HepG2 (cell line): ENCODE data around the gene BATF3. TPM values are rescaled to one million over a fixed set of nuclear protein-coding genes. Genes with fewer than 3 reads are reported as not detected.
"Not testable (repeated sequence)": the region's sequence is repeated elsewhere in the genome, so short reads cannot be mapped to it uniquely, and the experiment has no call there.

Experiments used
- ATAC-seq: fragments of 200-7000 bp; cut with Tn5 transposase; 3 replicates; pipeline ENCODE4 v1.9.1; 2020; ENCODE audit warnings: mild to moderate bottlenecking, moderate library complexity
- BruUV-seq: library from RNA; stranded (reverse); fragments of 400-500 nt; replicated peaks from 2 replicates; lab custom pipeline; 2021; lab: Mats Ljungman, UMichigan
- CTCF ChIA-PET: fragments of 300-600 bp; formaldehyde crosslinking; extraction: SDS; loops from one replicate; lab custom pipeline; 2021; ENCODE audit warnings: low total read pairs, inconsistent platforms, low intra/inter-chr PET ratio; lab: Yijun Ruan, JAX
- POLR2A ChIA-PET: fragments of 350-600 bp; sonication (Branson Sonifier 250); formaldehyde crosslinking; loops from one replicate; lab custom pipeline; 2020; ENCODE audit warnings: antibody characterized with exemption, inconsistent platforms; lab: Yijun Ruan, JAX
- DNase-seq: peaks from one replicate; pipeline ENCODE4 v3.0.0-alpha.2; 2015; ENCODE audit warnings: low spot score
- FAIRE-seq: peaks from 3 replicates; lab custom pipeline; 2011; peaks lifted over from hg19 to GRCh38; lab: Jason Lieb, UNC
- H2AFZ ChIP-seq: one replicate; pipeline ENCODE4 v1.6.1; 2011; ENCODE audit warnings: low read length, inconsistent platforms
- H3K27ac ChIP-seq: fragments of 300-600 bp; 3 replicates; pipeline ENCODE4 v1.8.0; 2011; ENCODE audit warnings: mixed run types, mild to moderate bottlenecking, mixed read lengths, low read length, inconsistent platforms; ENCODE audit not compliant: insufficient read depth; ENCODE audit errors: extremely low read length
- H3K27me3 ChIP-seq, 2 experiments: fragments of 200-600 bp in 1 of 2; 2 replicates in 1 of 2; 3 replicates in 1 of 2; pipeline versions ENCODE4 v1.6.0 to v1.8.0; 2011; ENCODE audit warnings: low read length in 2 of 2, mild to moderate bottlenecking in 2 of 2, moderate library complexity in 2 of 2, inconsistent platforms in 1 of 2; ENCODE audit not compliant: insufficient read depth in 2 of 2, control insufficient read depth in 1 of 2
- H3K36me3 ChIP-seq, 2 experiments: fragments of 200-600 bp in 1 of 2; replicated peaks in 1 of 2; 2 replicates in 1 of 2; 3 replicates in 1 of 2; pipeline versions ENCODE4 v1.5.1 to v1.8.0; 2011; ENCODE audit warnings: low read length in 2 of 2, inconsistent platforms in 1 of 2; ENCODE audit not compliant: insufficient read depth in 2 of 2, control insufficient read depth in 1 of 2
- H3K4me1 ChIP-seq: 2 replicates; pipeline ENCODE4 v1.5.1; 2012; ENCODE audit warnings: low read length, inconsistent platforms; ENCODE audit not compliant: insufficient read depth
- H3K4me2 ChIP-seq: 2 replicates; pipeline ENCODE4 v1.6.0; 2011; ENCODE audit warnings: low read depth, low read length, inconsistent platforms
- H3K4me3 ChIP-seq, 3 experiments: fragments of 200-600 bp in 1 of 3; sonication (generic), shearing (Covaris generic) in 1 of 3; replicated peaks in 1 of 3; 2 replicates each; pipeline ENCODE4 v1.5.1; 2011 to 2016; ENCODE audit warnings: low read length in 3 of 3, inconsistent platforms in 2 of 3, low read depth in 2 of 3, mild to moderate bottlenecking in 2 of 3, control low read depth in 1 of 3, mixed read lengths in 1 of 3; ENCODE audit not compliant: insufficient read depth in 1 of 3
- H3K79me2 ChIP-seq: one replicate; pipeline ENCODE4 v1.6.1; 2011; ENCODE audit warnings: low read length, inconsistent platforms; ENCODE audit not compliant: insufficient read depth
- H3K9ac ChIP-seq: 2 replicates; pipeline ENCODE4 v1.6.0; 2011; ENCODE audit warnings: mild to moderate bottlenecking, low read depth, low read length, inconsistent platforms; ENCODE audit not compliant: insufficient read depth
- H3K9me3 ChIP-seq: 2 replicates; pipeline ENCODE4 v1.5.1; 2012; ENCODE audit warnings: mild to moderate bottlenecking, low read length
- H4K20me1 ChIP-seq: 2 replicates; pipeline ENCODE4 v1.6.0; 2011; ENCODE audit warnings: inconsistent platforms, mild to moderate bottlenecking, low read length, moderate library complexity; ENCODE audit not compliant: insufficient read depth
- POLR2AphosphoS5 ChIP-seq: IDR thresholded peaks from 2 replicates; pipeline ENCODE4 v1.6.1; 2012; ENCODE audit warnings: low read depth, low read length
- ZNF615 ChIP-seq: sonication (generic); formaldehyde crosslinking; IDR thresholded peaks from 2 replicates; pipeline ENCODE4 v1.5.0; 2020; ENCODE audit warnings: mild to moderate bottlenecking, missing genetic modification reagents, borderline replicate concordance
- WGBS: methylation state at CpG from one replicate; pipeline ENCODE4 v1.1.6; 2017; ENCODE audit warnings: low lambda C conversion rate; 5-methylcytosine and 5-hydroxymethylcytosine counted together
- in situ Hi-C: cut with HindIII; loops from 2 replicates; pipeline ENCODE4 v1.10.0; 2017; ENCODE audit warnings: low pct_unique_long_range_greater_than_20kb; ENCODE audit not compliant: extremely low pct_ligation_motif_present
- intact Hi-C: fragments of 100-400 bp; cut with micrococcal nuclease; formaldehyde crosslinking; loops from one replicate; pipeline ENCODE4 v1.10.0; 2022; ENCODE audit not compliant: unreplicated experiment
- polyA plus RNA-seq, 8 experiments: library from polyadenylated mRNA; depleted of rRNA in 3 of 8; stranded (reverse) in 7 of 8; unstranded in 1 of 8; fragments of >200 nt; fragmentation: Illumina TruSeq in 4 of 8; extraction: Trizol in 4 of 8; gene quantifications; 2 replicates each; pipeline versions ENCODE4 v1.2.1 to v1.2.3, GENCODE V29; 2011 to 2016; ENCODE audit warnings: low read depth in 4 of 8, missing spikeins in 1 of 8, mixed read lengths in 1 of 8; ENCODE audit not compliant: insufficient read depth in 1 of 8
- total RNA-seq, 5 experiments: library from RNA; depleted of rRNA; stranded (reverse); fragments of >200 nt; fragmentation: Illumina TruSeq; extraction: Trizol; gene quantifications; 2 replicates each; pipeline ENCODE4 v1.2.3, GENCODE V29; 2016; ENCODE audit warnings: low read depth in 1 of 5

Gene BATF3
- total and polyA plus RNA-seq, 2 of the 13 experiments (the other 11 are each of a cell fraction or from before 2014, with no cell fraction given), result 0.13 TPM; not detected in 1

DNA sequence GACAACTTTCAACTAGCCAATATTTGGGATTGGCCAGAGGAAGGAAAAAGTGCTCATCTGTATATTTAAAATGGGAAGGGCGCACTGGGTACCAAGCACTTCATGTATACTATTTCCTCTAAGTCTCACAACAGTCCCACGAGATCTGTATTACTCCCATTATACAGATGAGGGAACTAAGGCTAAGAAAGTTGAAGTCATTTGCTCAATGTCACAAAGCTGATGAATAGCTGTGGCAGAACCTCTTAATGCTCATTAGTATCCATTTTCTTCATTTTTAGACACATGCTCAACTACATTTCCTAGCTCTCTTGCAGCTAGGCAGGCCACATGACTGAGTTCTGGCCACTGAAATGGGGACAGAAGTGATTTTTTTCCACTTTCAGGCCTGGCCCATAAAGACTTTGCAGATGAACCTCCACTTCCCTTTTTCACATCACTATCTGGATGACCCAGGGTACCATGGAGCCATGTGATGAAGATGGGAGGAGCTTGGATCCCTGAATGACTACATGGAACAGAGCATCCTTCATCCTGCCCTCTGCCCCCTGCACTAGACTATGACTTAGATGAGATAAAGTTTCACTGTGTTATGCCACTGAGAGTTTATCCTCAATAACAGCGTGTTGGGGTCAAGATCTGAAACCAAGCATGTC, 59.3 kb downstream of the BATF3 start:
- Histone ChIP-seq H3K4me2 (no peak overlapping the region), H2AFZ (no peak overlapping the region), H3K9ac (no peak overlapping the region), H3K79me2 (no peaks in the 10 kb centered on the region), H3K4me1 (peaks cover 11% of the 10 kb centered on the region), H3K36me3 (no peaks in the 10 kb centered on the region), H3K9me3 (no peaks in the 10 kb centered on the region), H3K4me3 (no peak overlapping the region), H3K27ac (no peak overlapping the region), H3K27me3 (peaks cover 2 to 35% of the 10 kb centered on the region in 2 experiments), H4K20me1 (no peaks in the 10 kb centered on the region)
- ChIA-PET CTCF (no interaction called here), POLR2A (no interaction called here)
- no TSS peak for BruUV-seq
- ATAC-seq (no peak), DNase-seq (no peak), FAIRE-seq (no peak)
- in situ Hi-C loops, result no loop called here
- TF ChIP-seq ZNF615 (CRISPR knock-in tag) (no peak), POLR2AphosphoS5 (no peak)
- 10% methylated on average over 3 of the region's 3 CpGs for WGBS
- intact Hi-C loops, result no loop called here

DNA sequence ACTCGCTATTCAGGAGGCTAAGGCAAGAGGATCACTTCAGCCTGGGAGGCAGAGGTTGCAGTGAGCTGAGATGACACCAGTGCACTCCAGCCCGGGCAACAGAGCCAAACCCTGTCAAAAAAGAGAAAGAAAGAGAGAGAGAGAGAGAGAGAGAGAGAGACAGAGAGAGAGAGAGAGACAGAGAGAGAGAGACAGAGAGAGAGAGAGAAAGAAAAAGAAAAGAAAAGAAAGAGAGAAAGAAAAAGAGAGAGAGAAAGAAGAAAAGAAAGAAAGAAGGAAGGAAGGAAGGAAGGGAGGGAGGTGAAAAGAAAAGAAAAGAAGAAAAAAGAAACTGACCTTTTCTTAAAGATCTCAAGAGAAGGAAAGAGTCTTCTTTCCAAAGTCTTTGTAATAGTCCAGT, 60.1 kb downstream of the BATF3 start:
- peaks cover 3 to 43% of the 10 kb centered on the region in 2 experiments for H3K27me3 ChIP-seq
- FAIRE-seq, intact Hi-C loops, H3K4me2 ChIP-seq, H3K36me3 ChIP-seq, in situ Hi-C loops, H3K9me3 ChIP-seq, BruUV-seq, H4K20me1 ChIP-seq, DNase-seq, H3K4me1 ChIP-seq, POLR2A ChIA-PET, H3K4me3 ChIP-seq, H2AFZ ChIP-seq, H3K27ac ChIP-seq, H3K79me2 ChIP-seq, ATAC-seq, H3K9ac ChIP-seq, CTCF ChIA-PET: not testable (repeated sequence)
- 27% methylated on average over 2 of the region's 2 CpGs for WGBS
